ENCODE measurements around the gene A4GALT.

DNA sequence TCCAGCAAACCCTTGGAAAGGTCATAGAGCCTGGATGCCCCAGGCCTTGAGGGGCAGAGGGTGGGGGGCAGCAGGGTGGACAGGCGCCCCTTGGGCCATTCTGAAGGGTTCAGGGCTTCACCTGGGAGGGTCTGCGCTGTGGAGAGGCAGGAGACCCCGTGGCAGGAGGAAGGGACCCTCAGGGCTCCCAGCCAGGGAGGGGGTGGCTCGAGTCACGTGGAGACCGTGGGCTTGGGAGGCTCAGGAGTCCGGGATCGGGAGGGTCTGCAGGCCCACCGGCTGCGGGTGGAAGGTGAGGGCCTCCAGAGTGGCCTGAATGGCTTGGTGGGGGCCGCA is 48.5 kb upstream of the A4GALT start:
- TF ChIP-seq, protein P1, sequence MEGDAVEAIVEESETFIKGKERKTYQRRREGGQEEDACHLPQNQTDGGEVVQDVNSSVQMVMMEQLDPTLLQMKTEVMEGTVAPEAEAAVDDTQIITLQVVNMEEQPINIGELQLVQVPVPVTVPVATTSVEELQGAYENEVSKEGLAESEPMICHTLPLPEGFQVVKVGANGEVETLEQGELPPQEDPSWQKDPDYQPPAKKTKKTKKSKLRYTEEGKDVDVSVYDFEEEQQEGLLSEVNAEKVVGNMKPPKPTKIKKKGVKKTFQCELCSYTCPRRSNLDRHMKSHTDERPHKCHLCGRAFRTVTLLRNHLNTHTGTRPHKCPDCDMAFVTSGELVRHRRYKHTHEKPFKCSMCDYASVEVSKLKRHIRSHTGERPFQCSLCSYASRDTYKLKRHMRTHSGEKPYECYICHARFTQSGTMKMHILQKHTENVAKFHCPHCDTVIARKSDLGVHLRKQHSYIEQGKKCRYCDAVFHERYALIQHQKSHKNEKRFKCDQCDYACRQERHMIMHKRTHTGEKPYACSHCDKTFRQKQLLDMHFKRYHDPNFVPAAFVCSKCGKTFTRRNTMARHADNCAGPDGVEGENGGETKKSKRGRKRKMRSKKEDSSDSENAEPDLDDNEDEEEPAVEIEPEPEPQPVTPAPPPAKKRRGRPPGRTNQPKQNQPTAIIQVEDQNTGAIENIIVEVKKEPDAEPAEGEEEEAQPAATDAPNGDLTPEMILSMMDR (conservative IDR thresholded peaks at IDR 0.05; ENCODE audit: low read length): no peak
- no peak for TF ChIP-seq EZH2phosphoT487 (IDR thresholded peaks at IDR 0.05; ENCODE audit: borderline replicate concordance, low read depth, low read length)

Data from OCI-LY7 (cell line).